B cell (primary cell): Measurements from ENCODE around the gene PTPRN2. TPM values are rescaled to one million over a fixed set of nuclear protein-coding genes. Genes with fewer than 3 reads are reported as not detected.
"Not testable (repeated sequence)": the region's sequence is repeated elsewhere in the genome, so short reads cannot be mapped to it uniquely, and the experiment has no call there.

ENCODE experiments used
- ATAC-seq: fragments of 200-7000 bp; cut with Tn5 transposase; one replicate; pipeline ENCODE4 v1.10.0; 2021; ENCODE audit warnings: low read depth, mild to moderate bottlenecking, moderate number of reproducible peaks, moderate library complexity
- CTCF ChIA-PET: fragments of 350-600 bp; sonication (Branson Sonifier 250); formaldehyde crosslinking; loops from one replicate; lab custom pipeline; 2021; ENCODE audit warnings: antibody characterized with exemption, inconsistent platforms; lab: Charles Lee
- POLR2A ChIA-PET: fragments of 350-600 bp; sonication (Branson Sonifier 250); formaldehyde crosslinking; loops from one replicate; lab custom pipeline; 2021; ENCODE audit warnings: antibody characterized with exemption; lab: Charles Lee
- DNase-seq: peaks from one replicate; pipeline ENCODE4 v3.0.0; 2013
- H2AFZ ChIP-seq: 2 replicates; pipeline ENCODE4 v1.6.1; 2012; ENCODE audit warnings: mild to moderate bottlenecking, low read depth, low read length; ENCODE audit not compliant: insufficient read depth, poor library complexity, severe bottlenecking
- H3K27ac ChIP-seq, 2 donors: 1 replicate in 1 of 2; 2 replicates in 1 of 2; pipeline ENCODE4 v1.5.1; 2012 to 2013; ENCODE audit warnings: low read length in 2 of 2, mild to moderate bottlenecking in 2 of 2, moderate library complexity in 1 of 2
- H3K27me3 ChIP-seq, 4 experiments: fragments of 200-600 bp in 1 of 4; sonication (generic) in 1 of 4; replicated peaks in 1 of 4; 1 replicate in 2 of 4; 2 replicates in 2 of 4; pipeline versions ENCODE4 v1.6.1 to v1.7.0; 2013 to 2016; ENCODE audit warnings: low read length in 3 of 4, mild to moderate bottlenecking in 2 of 4, mixed read lengths in 1 of 4, moderate library complexity in 1 of 4; ENCODE audit not compliant: insufficient read depth in 4 of 4, control insufficient read depth in 3 of 4; ENCODE audit errors: control extremely low read depth in 1 of 4
- H3K36me3 ChIP-seq, 2 experiments: replicated peaks in 1 of 2; 1 replicate in 1 of 2; 2 replicates in 1 of 2; pipeline versions ENCODE4 v1.6.1 to v1.7.1; 2013; ENCODE audit warnings: low read length in 1 of 2; ENCODE audit not compliant: insufficient read depth in 2 of 2, control insufficient read depth in 1 of 2; ENCODE audit errors: control extremely low read depth in 1 of 2, extremely low read depth in 1 of 2
- H3K4me1 ChIP-seq, 2 donors: fragments of 200-600 bp in 1 of 2; sonication (generic) in 1 of 2; 1 replicate in 1 of 2; 2 replicates in 1 of 2; pipeline versions ENCODE4 v1.5.1 to v1.6.1; 2013 to 2017; ENCODE audit warnings: low read length in 2 of 2; ENCODE audit not compliant: control insufficient read depth in 2 of 2, insufficient read depth in 2 of 2
- H3K4me2 ChIP-seq: replicated peaks from 2 replicates; pipeline ENCODE3; 2012; ENCODE audit warnings: mild to moderate bottlenecking, low read depth, low read length; ENCODE audit not compliant: poor library complexity, severe bottlenecking
- H3K4me3 ChIP-seq, 5 experiments: fragments of 200-600 bp in 1 of 5; sonication (generic) in 1 of 5; 1 replicate in 3 of 5; 2 replicates in 2 of 5; pipeline versions ENCODE4 v1.5.1 to v1.7.0; 2011 to 2016; ENCODE audit warnings: low read length in 4 of 5, mild to moderate bottlenecking in 4 of 5, low read depth in 2 of 5, control low read depth in 1 of 5, moderate library complexity in 1 of 5; ENCODE audit not compliant: insufficient read depth in 1 of 5; ENCODE audit errors: control extremely low read depth in 1 of 5, extremely low read depth in 1 of 5
- H3K79me2 ChIP-seq: fragments of 200-600 bp; sonication (generic); one replicate; pipeline ENCODE4 v1.6.0; 2016; ENCODE audit warnings: low read length; ENCODE audit not compliant: control insufficient read depth, insufficient read depth
- H3K9ac ChIP-seq: fragments of 200-600 bp; sonication (generic); 2 replicates; pipeline ENCODE4 v1.6.1; 2017; ENCODE audit warnings: mild to moderate bottlenecking, low read length, moderate library complexity
- H3K9me3 ChIP-seq, 3 donors: one replicate each; pipeline versions ENCODE4 v1.6.1 to v1.7.1; 2013; ENCODE audit warnings: low read length in 2 of 3; ENCODE audit not compliant: control insufficient read depth in 2 of 3, insufficient read depth in 1 of 3; ENCODE audit errors: control extremely low read depth in 1 of 3
- H4K20me1 ChIP-seq: 2 replicates; pipeline ENCODE4 v1.6.0; 2012; ENCODE audit warnings: mild to moderate bottlenecking, low read length; ENCODE audit not compliant: insufficient read depth, control insufficient read depth, poor library complexity, severe bottlenecking
- H3K27ac Mint-ChIP-seq: one replicate; pipeline ENCODE4 v1.8.0; 2021; ENCODE audit warnings: mixed read lengths
- H3K27me3 Mint-ChIP-seq: one replicate; pipeline ENCODE4 v1.8.0; 2021; ENCODE audit warnings: mixed read lengths
- H3K4me1 Mint-ChIP-seq: one replicate; pipeline ENCODE4 v1.8.0; 2021; ENCODE audit warnings: mixed read lengths
- H3K4me3 Mint-ChIP-seq: one replicate; pipeline ENCODE4 v1.8.0; 2021; ENCODE audit warnings: mixed read lengths
- H3K9me3 Mint-ChIP-seq: one replicate; pipeline ENCODE4 v1.8.0; 2022; ENCODE audit warnings: mixed read lengths; ENCODE audit not compliant: insufficient read depth
- EZH2 ChIP-seq: IDR thresholded peaks from 2 replicates; pipeline ENCODE4 v1.6.1; 2012; ENCODE audit warnings: borderline replicate concordance, low read depth, mild to moderate bottlenecking, moderate library complexity, low read length; ENCODE audit not compliant: insufficient read depth, poor library complexity, severe bottlenecking
- WGBS: methylation state at CpG from one replicate; pipeline ENCODE4 v1.1.5; 2013; ENCODE audit warnings: missing lambda C conversion rate; ENCODE audit not compliant: insufficient coverage; 5-methylcytosine and 5-hydroxymethylcytosine counted together
- intact Hi-C: fragments of 100-400 bp; cut with micrococcal nuclease; formaldehyde crosslinking; loops from one replicate; pipeline ENCODE4 v1.10.0; 2022
- polyA plus RNA-seq: library from polyadenylated mRNA; depleted of rRNA; stranded (reverse); fragments of >200 nt; gene quantifications from 2 replicates; pipeline ENCODE4 v1.2.3, GENCODE V29; 2012
- total RNA-seq, 2 donors: library from RNA; stranded (reverse); fragments of 120-200 nt in 1 of 2; gene quantifications; 1 replicate in 1 of 2; 2 replicates in 1 of 2; pipeline versions ENCODE4 v1.2.3 to v1.2.4, GENCODE V29; 2013 to 2022
- TF ChIP-seq, protein P1 (sequence below): fragments of 200-600 bp; IDR thresholded peaks from one replicate; pipeline ENCODE4 v1.8.0; 2022; ENCODE audit warnings: antibody characterized with exemption, mild to moderate bottlenecking

The PTPRN2 gene
- total and polyA plus RNA-seq, 2 donors (not counting 1 experiment from before 2014, with no cell fraction given): 2.0 to 5.0 TPM

DNA sequence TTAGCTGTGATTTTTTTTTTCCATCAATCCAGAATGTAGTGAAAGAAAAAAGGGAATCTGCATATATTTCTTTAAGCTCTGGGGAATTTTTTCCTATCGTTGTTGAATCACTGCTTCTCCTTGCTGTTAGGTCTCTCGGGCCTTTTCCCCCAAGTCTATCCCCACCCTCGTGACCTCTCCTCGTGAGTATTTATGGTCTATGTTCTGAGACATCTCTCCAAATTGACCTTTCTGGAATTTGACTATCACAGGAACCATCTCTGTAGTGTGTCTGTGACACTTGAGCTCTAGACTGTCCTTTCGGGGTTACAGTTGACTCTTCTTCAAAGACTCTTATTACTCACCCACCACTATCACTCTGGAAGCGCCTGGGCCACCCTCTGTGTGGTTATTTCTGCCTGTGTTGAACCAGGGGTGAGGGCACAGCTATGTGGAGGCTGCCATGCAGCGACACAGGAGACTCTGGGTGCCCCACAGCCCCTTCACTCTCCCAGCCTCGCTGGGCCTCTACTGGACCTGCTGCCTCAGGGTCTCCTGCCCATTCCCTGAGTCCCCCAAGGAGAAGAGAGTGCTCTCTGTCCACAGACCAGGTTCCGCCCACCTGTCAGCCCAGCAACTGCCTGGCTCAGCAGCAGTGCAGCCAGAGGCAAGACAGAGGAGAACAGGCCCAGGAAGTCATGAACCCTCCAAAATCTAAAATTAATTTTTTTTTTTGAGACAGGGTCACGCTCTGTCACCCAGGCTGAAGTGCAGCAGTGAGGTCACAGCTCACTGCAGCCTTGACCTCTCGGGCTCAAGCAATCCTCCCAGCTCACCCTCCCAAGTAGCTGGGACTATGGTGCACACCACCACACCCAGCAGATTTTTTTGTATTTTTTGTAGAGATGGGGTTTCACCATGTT, 45.7 kb upstream of the PTPRN2 start:
- intact Hi-C loops: no loop called here
- no peaks in the 10 kb centered on the region for H3K27me3 Mint-ChIP-seq
- no peak for ATAC-seq
- H3K36me3 ChIP-seq: no peaks in the 10 kb centered on the region
- peaks cover 0 to 2% (median 0%) of the 10 kb centered on the region in 3 donors for H3K9me3 ChIP-seq
- H3K4me1 ChIP-seq: peaks cover 6 to 14% of the 10 kb centered on the region in 2 donors
- no peak overlapping the region for H3K9ac ChIP-seq
- H3K9me3 Mint-ChIP-seq: no peaks in the 10 kb centered on the region
- 67% methylated on average over 3 of the region's 11 CpGs for WGBS
- no peaks in the 10 kb centered on the region for H3K79me2 ChIP-seq
- peaks cover 18% of the 10 kb centered on the region for H3K4me1 Mint-ChIP-seq
- no peak overlapping the region for H3K4me3 ChIP-seq
- no peak for TF ChIP-seq EZH2
- TF ChIP-seq, protein P1, sequence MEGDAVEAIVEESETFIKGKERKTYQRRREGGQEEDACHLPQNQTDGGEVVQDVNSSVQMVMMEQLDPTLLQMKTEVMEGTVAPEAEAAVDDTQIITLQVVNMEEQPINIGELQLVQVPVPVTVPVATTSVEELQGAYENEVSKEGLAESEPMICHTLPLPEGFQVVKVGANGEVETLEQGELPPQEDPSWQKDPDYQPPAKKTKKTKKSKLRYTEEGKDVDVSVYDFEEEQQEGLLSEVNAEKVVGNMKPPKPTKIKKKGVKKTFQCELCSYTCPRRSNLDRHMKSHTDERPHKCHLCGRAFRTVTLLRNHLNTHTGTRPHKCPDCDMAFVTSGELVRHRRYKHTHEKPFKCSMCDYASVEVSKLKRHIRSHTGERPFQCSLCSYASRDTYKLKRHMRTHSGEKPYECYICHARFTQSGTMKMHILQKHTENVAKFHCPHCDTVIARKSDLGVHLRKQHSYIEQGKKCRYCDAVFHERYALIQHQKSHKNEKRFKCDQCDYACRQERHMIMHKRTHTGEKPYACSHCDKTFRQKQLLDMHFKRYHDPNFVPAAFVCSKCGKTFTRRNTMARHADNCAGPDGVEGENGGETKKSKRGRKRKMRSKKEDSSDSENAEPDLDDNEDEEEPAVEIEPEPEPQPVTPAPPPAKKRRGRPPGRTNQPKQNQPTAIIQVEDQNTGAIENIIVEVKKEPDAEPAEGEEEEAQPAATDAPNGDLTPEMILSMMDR: no peak
- peak overlapping the region; percentile 29 for H3K27ac Mint-ChIP-seq
- H3K4me2 ChIP-seq: no peak overlapping the region
- DNase-seq: no peak
- H3K27me3 ChIP-seq: no peaks in the 10 kb centered on the region
- H3K27ac ChIP-seq: no peak overlapping the region
- no peaks in the 10 kb centered on the region for H4K20me1 ChIP-seq
- H3K4me3 Mint-ChIP-seq: no peak overlapping the region
- ChIA-PET CTCF (no interaction called here), POLR2A (no interaction called here)
- H2AFZ ChIP-seq: peak overlapping the region; percentile 22

DNA sequence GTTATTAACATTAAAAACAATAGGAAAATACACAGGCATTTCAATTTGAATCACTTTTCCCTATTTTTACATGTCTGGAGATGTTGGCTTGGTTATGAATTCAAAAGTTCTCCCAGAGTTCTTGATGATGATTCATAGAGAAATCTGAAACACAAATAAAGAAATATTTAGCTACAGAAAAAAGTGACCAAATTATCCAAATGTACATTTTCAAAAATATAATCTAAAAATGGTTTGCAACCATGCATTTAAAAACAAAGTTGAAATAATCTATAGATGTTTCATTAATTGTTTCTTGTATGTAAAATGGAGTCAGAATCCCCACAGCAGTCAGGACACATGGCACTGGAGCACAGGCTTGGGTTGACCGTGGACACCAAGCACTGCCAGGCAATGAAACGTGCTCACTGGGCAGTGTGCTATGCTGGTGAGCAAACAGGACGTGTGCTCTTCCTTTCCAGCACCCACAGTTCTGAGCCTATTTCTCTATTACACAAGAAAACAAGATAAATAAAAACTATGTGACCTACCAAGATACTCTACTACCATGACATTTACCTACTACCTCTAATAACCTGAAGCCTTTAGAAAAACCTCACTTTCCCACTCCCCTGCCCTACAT, 44.1 kb upstream of the PTPRN2 start:
- 100% methylated on average over 1 of the region's 3 CpGs for WGBS
- TF ChIP-seq, protein P1: no peak
- no peak for TF ChIP-seq EZH2
- H3K4me3 Mint-ChIP-seq: no peak overlapping the region
- Histone ChIP-seq H2AFZ (no peak overlapping the region), H4K20me1 (no peaks in the 10 kb centered on the region), H3K9ac (no peak overlapping the region), H3K27me3 (no peaks in the 10 kb centered on the region), H3K4me3 (no peak overlapping the region), H3K4me1 (peaks cover 6 to 14% of the 10 kb centered on the region in 2 donors), H3K27ac (no peak overlapping the region), H3K36me3 (no peaks in the 10 kb centered on the region), H3K4me2 (no peak overlapping the region), H3K9me3 (peaks cover 0 to 2% (median 0%) of the 10 kb centered on the region in 3 donors), H3K79me2 (no peaks in the 10 kb centered on the region)
- H3K9me3 Mint-ChIP-seq: no peaks in the 10 kb centered on the region
- ChIA-PET POLR2A (no interaction called here), CTCF (no interaction called here)
- H3K4me1 Mint-ChIP-seq: peaks cover 18% of the 10 kb centered on the region
- DNase-seq: no peak
- intact Hi-C loops: no loop called here
- no peaks in the 10 kb centered on the region for H3K27me3 Mint-ChIP-seq
- no peak overlapping the region for H3K27ac Mint-ChIP-seq
- ATAC-seq: no peak

DNA sequence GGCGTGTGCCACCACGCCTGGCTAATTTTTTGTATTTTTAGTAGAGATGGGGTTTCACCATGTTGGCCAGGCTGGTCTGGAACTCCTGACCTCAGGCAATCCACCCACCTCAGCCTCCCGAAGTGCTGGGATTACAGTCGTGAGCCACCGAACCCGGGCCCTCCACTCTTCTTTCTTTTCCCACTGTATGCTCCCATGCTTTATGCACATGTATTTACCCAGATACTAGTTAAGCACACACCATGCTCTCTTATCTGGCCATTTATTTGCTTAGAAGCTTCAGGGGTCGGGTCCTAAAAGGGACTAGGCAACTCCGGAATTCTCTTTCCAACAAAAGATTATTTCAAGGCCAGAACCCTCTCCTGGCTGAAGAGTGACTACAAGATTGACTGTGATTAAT, 38.7 kb upstream of the PTPRN2 start:
- H3K4me1 Mint-ChIP-seq, POLR2A ChIA-PET, intact Hi-C loops, H3K27me3 Mint-ChIP-seq, H3K27ac ChIP-seq, CTCF ChIA-PET, H3K27me3 ChIP-seq, H3K4me1 ChIP-seq, H4K20me1 ChIP-seq, H2AFZ ChIP-seq, H3K4me2 ChIP-seq, ATAC-seq, H3K27ac Mint-ChIP-seq, H3K4me3 ChIP-seq, H3K9me3 Mint-ChIP-seq, H3K4me3 Mint-ChIP-seq, H3K79me2 ChIP-seq, H3K9ac ChIP-seq, DNase-seq, H3K36me3 ChIP-seq, H3K9me3 ChIP-seq: not testable (repeated sequence)
- WGBS: 100% methylated on average over 4 of the region's 8 CpGs
